Brain microvascular endothelial cell (primary cell): ENCODE measurements around the gene SERPINB4.

Source experiments
- DNase-seq: peaks from one replicate; pipeline ENCODE4 v3.0.0-alpha.2; 2020
- H3K27ac ChIP-seq: fragments of 250-450 bp; sonication (Bioruptor Pico); 2 replicates; pipeline ENCODE4 v1.5.1; 2020; ENCODE audit warnings: mild to moderate bottlenecking, moderate library complexity
- H3K27me3 ChIP-seq: fragments of 250-450 bp; sonication (Bioruptor Pico); replicated peaks from 2 replicates; pipeline ENCODE4 v1.5.1; 2020; ENCODE audit warnings: mild to moderate bottlenecking
- H3K36me3 ChIP-seq: fragments of 250-450 bp; sonication (Bioruptor Pico); replicated peaks from 2 replicates; pipeline ENCODE4 v1.5.1; 2020; ENCODE audit warnings: mild to moderate bottlenecking
- H3K4me3 ChIP-seq: 2 replicates; pipeline ENCODE4 v1.5.1; 2011; ENCODE audit warnings: low read depth, mild to moderate bottlenecking, control low read depth, low read length, moderate library complexity
- in situ Hi-C: cut with HindIII; loops from 2 replicates; pipeline ENCODE4 v1.10.0; 2017; ENCODE audit warnings: low sequenced_read_pairs, low pct_ligation_motif_present
- TF ChIP-seq, protein P1 (sequence below): IDR thresholded peaks from 2 replicates; pipeline ENCODE4 v1.5.1; 2011; ENCODE audit warnings: low read depth, mild to moderate bottlenecking, moderate library complexity, low read length, control low read depth, inconsistent platforms; ENCODE audit errors: missing control alignments

The SERPINB4 gene

DNA sequence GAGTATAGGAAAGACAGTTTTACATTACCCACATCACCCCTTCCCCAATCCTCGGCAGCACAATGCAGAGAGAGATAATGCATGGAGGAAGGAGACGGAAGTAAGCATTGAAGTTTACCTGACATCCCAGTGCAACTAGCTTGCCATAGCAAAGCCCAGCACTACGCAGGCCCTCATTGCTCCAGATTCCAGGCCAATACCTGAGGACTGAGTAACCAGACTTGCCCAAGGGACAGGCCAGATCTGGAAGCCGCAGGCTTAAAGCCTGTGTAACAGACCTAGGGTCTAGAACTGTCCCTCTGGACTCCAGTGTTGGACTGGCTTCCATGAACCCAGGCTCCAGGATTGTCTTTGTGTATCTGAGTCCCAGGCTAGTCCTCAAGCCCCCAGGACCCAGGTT is 17.6 kb downstream of the SERPINB4 start:
- no peaks in the 10 kb centered on the region for H3K27me3 ChIP-seq
- no peak for DNase-seq
- H3K36me3 ChIP-seq: no peaks in the 10 kb centered on the region
- in situ Hi-C loops: no loop called here
- no peak overlapping the region for H3K27ac ChIP-seq
- H3K4me3 ChIP-seq: no peak overlapping the region
- TF ChIP-seq, protein P1, sequence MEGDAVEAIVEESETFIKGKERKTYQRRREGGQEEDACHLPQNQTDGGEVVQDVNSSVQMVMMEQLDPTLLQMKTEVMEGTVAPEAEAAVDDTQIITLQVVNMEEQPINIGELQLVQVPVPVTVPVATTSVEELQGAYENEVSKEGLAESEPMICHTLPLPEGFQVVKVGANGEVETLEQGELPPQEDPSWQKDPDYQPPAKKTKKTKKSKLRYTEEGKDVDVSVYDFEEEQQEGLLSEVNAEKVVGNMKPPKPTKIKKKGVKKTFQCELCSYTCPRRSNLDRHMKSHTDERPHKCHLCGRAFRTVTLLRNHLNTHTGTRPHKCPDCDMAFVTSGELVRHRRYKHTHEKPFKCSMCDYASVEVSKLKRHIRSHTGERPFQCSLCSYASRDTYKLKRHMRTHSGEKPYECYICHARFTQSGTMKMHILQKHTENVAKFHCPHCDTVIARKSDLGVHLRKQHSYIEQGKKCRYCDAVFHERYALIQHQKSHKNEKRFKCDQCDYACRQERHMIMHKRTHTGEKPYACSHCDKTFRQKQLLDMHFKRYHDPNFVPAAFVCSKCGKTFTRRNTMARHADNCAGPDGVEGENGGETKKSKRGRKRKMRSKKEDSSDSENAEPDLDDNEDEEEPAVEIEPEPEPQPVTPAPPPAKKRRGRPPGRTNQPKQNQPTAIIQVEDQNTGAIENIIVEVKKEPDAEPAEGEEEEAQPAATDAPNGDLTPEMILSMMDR: no peak

DNA sequence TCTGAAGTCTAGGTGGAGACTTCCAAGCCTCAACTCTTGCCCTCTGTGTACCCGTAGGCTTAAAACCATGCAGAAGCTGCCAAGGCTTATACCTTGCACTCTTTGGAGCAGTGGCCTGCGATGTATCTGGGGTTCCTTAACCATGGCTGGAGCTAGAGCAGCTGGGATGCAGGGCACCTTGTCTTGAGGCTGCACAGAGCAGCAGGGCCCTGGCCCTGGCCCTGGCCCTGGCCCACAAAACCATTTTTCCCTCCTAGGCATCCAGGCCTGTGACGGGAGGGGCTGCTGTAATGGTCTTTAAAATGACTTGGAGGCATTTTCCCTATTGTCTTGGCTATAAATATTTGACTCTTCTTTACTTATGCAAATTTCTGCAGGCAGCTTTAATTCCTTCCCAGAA is 19.2 kb downstream of the SERPINB4 start:
- TF ChIP-seq, protein P1: no peak
- in situ Hi-C loops: no loop called here

DNA sequence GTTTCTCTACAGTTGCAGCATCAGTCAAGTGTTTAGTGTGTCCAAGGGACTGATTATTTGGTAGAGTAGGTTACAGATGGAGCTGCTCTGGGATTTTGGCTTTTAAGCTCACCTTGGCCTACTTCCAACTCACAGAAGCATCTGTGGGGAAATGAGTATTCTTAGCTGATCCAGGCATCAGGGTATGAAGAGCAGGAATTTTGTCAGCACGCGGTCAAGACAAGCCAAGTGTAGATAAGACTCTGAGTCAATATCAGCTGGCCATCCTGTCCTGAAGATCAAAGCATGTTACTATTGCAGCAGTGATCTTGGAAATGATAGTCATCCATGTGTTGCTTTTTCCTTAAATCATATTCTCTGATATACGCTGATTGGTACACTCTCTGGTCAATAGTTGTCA is 24.4 kb downstream of the SERPINB4 start:
- peak; percentile 10 for DNase-seq
- Histone ChIP-seq H3K27ac (no peak overlapping the region), H3K27me3 (no peaks in the 10 kb centered on the region), H3K4me3 (no peak overlapping the region), H3K36me3 (no peaks in the 10 kb centered on the region)
- in situ Hi-C loops: no loop called here
- TF ChIP-seq, protein P1: no peak

More for the DNA sequence above, 19.2 kb downstream of the SERPINB4 start:
- DNase-seq: no peak
- H3K27me3 ChIP-seq: no peaks in the 10 kb centered on the region
- no peaks in the 10 kb centered on the region for H3K36me3 ChIP-seq
- H3K4me3 ChIP-seq: no peak overlapping the region
- no peak overlapping the region for H3K27ac ChIP-seq

DNA sequence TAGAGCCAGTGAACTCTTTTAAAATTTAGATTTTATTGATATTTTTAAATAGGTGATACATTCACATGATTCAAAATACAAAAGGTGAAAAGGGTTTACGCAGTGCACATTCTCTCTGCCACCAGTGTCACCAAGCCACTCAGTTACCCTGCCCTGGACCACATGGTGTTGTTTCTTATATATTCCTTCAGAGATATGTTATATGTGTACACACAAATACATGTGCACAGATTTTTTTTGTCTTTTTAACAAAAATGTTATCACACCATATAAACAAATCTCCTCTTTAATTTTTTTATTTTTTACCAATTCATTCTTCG is 26.2 kb downstream of the SERPINB4 start:
- no peak overlapping the region for H3K27ac ChIP-seq
- in situ Hi-C loops: no loop called here
- TF ChIP-seq, protein P1: no peak

DNA sequence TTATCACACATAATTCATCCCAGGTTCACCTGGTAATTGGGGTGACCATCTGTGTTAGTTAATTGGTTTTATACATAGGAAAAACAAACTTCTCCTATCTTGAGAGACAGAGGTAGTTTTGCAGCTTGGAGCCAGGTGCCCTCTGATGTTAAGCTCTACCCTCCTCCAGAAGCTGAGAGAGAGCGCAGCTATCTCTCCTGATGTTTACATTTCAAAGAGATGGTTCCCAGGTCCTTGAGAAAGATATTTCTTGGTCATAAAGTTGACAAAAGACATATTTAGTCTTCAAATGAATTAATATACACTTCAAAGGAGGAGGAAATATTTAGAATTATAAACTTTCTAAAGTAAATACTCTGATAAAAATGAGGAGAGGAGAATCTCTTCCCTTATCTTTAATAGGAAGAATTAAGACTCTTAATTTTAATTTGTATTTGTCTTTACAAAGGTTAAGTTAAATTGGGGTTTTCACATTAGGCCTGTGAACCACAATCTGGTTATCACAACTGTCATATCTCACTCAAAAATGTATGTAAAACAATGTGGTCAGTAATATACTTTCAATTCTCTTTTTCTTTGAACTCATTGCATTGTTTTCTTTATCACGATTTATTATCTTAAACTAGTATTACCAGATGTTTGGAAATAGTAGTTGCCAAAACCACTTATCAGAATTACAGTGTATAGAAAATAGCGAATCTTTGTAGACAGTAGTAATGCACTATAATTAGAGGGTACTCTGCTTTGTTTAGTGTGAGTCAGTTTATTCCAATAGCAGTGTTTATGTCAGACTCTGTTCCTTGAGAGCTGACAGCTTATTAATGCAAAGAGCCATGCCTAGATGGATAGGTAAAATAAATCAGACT is 26.8 kb downstream of the SERPINB4 start:
- Histone ChIP-seq H3K27me3 (no peaks in the 10 kb centered on the region), H3K27ac (no peak overlapping the region), H3K36me3 (no peaks in the 10 kb centered on the region), H3K4me3 (no peak overlapping the region)
- DNase-seq: no peak
- TF ChIP-seq, protein P1: no peak
- in situ Hi-C loops: no loop called here

More for the DNA sequence above, 26.2 kb downstream of the SERPINB4 start:
- H3K27me3 ChIP-seq: no peaks in the 10 kb centered on the region
- no peak for DNase-seq
- H3K4me3 ChIP-seq: no peak overlapping the region
- no peaks in the 10 kb centered on the region for H3K36me3 ChIP-seq

DNA sequence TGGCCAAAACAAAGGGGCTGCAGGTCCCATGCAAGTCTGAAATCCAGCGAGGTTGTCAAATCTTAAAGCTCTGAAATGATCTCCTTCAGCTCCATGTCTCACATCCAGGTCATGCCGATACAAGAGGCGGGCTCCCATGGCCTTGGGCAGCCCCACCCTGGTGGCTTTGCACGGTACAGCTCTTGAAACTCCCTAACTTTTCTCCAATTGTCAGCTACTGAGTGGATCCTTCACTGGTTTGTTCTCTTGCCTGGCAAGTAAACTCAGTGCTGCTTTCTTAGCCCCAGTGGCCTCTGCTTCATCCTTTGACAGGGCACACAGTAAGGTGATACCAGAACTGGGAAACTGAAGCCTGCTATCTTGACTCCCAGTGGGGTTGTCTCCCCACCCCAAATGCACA is 30.6 kb downstream of the SERPINB4 start:
- TF ChIP-seq, protein P1: no peak
- DNase-seq: no peak
- Histone ChIP-seq H3K27ac (no peak overlapping the region), H3K36me3 (no peaks in the 10 kb centered on the region), H3K27me3 (no peaks in the 10 kb centered on the region), H3K4me3 (no peak overlapping the region)
- in situ Hi-C loops: no loop called here
